ENCODE results near the gene SCFD1. TPM values are rescaled to one million over a fixed set of nuclear protein-coding genes. Genes with fewer than 3 reads are reported as not detected.
"Not testable (repeated sequence)": the region's sequence is repeated elsewhere in the genome, so short reads cannot be mapped to it uniquely, and the experiment has no call there.

Gene SCFD1
- polyA plus RNA-seq, 1 donor from 2014 or later, result 60.5 TPM

DNA sequence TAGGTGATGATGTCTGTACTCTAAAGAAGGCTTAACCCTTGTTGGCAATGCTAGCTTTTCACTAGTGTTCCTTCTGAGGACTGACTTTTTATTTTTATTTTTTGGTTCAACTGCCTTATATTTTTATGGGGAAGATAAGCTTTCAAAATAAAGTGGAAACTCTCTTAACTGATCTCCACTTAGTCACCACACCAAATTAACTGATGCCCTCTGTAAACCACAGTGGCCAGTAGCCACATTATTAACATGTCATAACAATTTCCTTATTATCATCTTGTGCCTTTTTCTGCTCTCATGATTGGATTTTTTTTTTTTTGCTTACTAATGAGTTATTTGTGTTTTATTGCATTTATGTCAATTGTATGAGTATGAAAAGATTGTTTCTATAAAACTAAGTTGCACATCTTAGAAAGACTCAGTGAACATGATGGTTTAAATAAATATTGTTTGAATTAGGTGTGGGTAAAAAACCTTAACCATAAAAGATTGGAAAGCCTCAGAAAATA lies 56.9 kb downstream of the SCFD1 start:
- Mint-ChIP-seq H3K4me1 (peaks cover 0 to 5% (median 0%) of the 10 kb centered on the region in 3 donors), H3K9me3 (no peaks in the 10 kb centered on the region), H3K27ac (peak overlapping the region in 2 of 3 donors; percentile 57 to 94), H3K36me3 (peaks cover 12% of the 10 kb centered on the region), H3K27me3 (no peaks in the 10 kb centered on the region), H3K4me3 (no peak overlapping the region)

DNA sequence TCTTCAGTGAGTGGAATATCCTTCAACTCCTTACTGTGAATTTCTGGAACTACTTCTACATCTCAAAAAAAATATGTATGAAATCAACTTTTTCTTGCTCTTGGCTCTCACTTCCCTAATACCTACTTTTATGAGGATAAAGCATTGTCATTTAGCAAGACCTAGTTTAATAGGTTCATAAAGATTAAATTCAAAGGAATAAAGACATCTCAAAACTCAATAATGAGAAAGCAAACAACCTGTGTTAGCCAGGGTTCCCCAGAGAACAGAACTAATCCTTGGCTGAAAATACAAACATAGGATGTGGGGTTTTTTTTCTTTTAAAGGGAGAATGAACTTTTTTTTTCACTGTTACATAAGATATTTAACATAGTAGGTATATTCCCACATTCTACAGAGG lies 57.9 kb downstream of the SCFD1 start:
- H3K9me3 Mint-ChIP-seq, result no peaks in the 10 kb centered on the region
- H3K36me3 Mint-ChIP-seq, result peaks cover 16% of the 10 kb centered on the region
- no peak overlapping the region for H3K4me3 Mint-ChIP-seq
- H3K27ac Mint-ChIP-seq, result peak overlapping the region in 1 of 3 donors; percentile 57
- H3K4me1 Mint-ChIP-seq, result peaks cover 0 to 5% (median 0%) of the 10 kb centered on the region in 3 donors
- no peaks in the 10 kb centered on the region for H3K27me3 Mint-ChIP-seq

DNA sequence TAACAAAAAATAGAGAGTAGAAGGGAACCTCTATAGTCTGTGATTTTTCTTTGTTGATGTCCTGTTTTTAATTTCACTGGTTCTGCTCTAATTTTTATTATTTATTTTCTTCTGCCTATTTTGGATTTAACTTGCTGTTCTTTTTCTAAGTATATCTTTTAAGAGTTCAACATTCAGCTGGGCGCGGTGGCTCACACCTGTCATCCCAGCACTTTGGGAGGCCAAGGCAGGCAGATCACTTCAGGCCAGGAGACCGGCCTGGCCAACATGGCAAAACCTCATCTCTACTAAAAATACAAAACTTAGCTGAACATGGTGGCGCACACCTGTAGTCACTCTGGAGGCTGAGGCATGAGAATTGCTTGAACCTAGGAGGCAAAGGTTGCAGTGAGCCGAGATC lies 58.7 kb downstream of the SCFD1 start:
- not testable (repeated sequence) for H3K9me3 Mint-ChIP-seq, H3K27ac Mint-ChIP-seq, H3K4me3 Mint-ChIP-seq, H3K27me3 Mint-ChIP-seq, H3K4me1 Mint-ChIP-seq
- H3K36me3 Mint-ChIP-seq, result peaks cover 14% of the 10 kb centered on the region

DNA sequence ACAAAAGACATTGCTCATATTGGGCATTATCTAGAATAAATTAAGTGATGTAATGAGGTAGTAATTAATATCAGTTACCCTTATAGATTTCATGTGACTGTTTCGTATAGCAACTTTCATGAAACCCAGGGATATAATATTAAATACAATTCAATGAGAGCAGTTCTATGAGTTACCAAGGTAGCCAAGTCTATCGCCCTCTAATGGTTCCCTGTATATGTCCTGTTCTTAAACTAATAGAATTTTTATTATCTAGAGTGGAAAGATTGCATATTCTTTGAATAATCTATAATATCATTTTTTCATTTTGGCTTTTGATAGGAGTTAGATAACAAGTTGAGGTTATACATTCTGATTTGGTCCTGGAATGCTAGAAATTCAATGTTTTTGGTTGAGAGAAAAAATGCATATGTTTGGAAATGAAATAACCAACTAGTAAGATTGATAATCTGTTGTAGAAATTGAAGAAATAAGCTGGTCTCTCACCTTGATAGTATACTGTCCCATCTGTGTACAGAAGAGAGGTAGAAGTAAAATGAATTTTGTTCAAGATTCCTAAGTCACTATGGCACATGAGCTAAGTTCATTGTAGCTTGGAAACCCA lies 59.7 kb downstream of the SCFD1 start:
- H3K27me3 Mint-ChIP-seq, result no peaks in the 10 kb centered on the region
- no peak overlapping the region for H3K4me3 Mint-ChIP-seq
- H3K36me3 Mint-ChIP-seq, result peaks cover 14% of the 10 kb centered on the region
- peaks cover 0 to 5% (median 0%) of the 10 kb centered on the region in 3 donors for H3K4me1 Mint-ChIP-seq
- peak overlapping the region in 1 of 3 donors; percentile 23 for H3K27ac Mint-ChIP-seq
- no peaks in the 10 kb centered on the region for H3K9me3 Mint-ChIP-seq

DNA sequence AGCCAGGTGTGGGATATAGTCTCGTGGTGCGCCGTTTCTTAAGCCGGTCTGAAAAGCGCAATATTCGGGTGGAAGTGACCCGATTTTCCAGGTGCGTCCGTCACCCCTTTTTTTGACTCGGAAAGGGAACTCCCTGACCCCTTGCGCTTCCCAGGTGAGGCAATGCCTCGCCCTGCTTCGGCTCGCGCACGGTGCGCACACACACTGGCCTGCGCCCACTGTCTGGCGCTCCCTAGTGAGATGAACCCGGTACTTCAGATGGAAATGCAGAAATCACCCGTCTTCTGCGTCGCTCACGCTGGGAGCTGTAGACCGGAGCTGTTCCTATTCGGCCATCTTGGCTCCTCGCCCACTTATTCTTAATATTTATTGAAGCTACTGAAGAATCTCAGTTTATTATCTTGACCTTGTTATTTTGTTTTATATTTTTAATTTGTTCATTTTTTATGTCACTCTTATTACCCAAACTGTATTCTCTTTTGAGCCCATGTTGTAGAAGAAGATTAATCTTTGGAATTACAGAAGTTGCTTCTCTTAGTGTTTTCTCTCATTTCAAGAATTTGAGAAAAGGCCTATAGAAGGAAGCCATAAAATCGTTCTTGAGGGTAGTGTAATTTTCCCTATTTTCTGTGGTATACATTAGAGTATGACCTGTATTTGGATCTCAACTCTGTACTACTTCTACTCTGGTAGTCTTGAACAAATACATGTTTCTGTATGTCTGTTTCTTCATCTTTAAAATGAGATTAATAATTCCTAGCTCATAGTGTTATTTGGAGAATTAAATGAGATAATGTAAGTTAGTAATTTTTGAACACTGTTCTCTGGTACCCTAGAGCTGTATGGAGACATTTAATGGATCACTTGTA lies 68.6 kb downstream of the SCFD1 start:
- Mint-ChIP-seq H3K27ac (peak overlapping the region; percentile 39 to 97 (median 85)), H3K4me3 (peak overlapping the region in 3 of 4 donors; percentile 69 to 94 (median 88))
- H3K9me3 Mint-ChIP-seq, H3K36me3 Mint-ChIP-seq, H3K4me1 Mint-ChIP-seq, H3K27me3 Mint-ChIP-seq: not testable (repeated sequence)

DNA sequence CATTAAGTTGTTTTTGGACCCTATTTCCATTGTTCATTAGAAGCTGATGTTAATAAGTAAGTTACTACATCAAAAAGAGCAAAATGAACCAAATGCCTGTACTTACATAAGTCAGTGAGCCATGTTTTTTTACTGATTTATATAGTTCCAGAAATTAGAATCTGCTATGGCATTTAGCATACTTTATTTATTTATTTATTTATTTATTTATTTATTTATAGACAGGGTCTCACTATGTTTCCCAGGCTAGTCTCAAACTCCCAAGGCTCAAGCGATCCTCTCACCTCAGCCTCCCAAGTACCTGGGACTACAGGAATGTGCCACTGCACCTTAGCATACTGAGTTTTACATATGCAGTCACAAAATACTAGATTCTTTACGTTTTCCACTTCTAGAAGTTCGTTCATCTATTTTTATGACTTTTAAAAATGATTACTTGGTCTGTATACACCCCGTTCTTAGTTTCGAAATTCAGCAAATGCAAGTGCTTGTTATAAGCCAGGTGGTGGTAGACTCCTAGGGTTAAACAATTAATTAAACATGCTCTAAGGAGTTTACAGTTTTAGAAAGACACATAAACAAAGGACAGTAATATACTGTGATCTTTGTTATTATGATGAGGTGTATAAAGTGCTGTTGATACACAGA lies 69.8 kb downstream of the SCFD1 start:
- Mint-ChIP-seq H3K27me3 (no peaks in the 10 kb centered on the region), H3K4me1 (peaks cover 0 to 4% (median 2%) of the 10 kb centered on the region in 3 donors), H3K4me3 (peak overlapping the region in 1 of 4 donors; percentile 94), H3K27ac (peak overlapping the region in 1 of 3 donors; percentile 97), H3K36me3 (peaks cover 8% of the 10 kb centered on the region), H3K9me3 (no peaks in the 10 kb centered on the region)

DNA sequence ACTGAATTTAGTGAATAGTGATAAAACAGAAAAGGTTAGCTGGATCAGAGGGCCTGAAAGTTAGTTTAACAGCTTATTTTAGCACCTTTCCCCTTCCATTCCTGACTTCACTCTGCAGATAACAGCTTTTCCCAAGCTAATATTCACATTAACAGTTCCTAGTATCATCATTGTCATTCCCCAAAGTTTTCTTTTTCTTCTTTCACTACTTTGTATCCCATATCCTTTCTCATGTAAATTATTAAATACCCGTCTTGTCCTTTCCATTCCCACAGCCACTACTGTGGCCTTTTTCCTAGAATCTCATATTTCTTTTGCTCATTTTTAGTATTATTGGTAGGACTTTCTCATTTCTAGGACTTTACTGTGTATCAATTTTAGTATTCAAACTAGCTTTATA lies 70.5 kb downstream of the SCFD1 start:
- Mint-ChIP-seq H3K4me3 (no peak overlapping the region), H3K4me1 (peaks cover 0 to 4% (median 2%) of the 10 kb centered on the region in 3 donors), H3K27ac (no peak overlapping the region), H3K9me3 (no peaks in the 10 kb centered on the region), H3K27me3 (no peaks in the 10 kb centered on the region), H3K36me3 (peaks cover 10% of the 10 kb centered on the region)

DNA sequence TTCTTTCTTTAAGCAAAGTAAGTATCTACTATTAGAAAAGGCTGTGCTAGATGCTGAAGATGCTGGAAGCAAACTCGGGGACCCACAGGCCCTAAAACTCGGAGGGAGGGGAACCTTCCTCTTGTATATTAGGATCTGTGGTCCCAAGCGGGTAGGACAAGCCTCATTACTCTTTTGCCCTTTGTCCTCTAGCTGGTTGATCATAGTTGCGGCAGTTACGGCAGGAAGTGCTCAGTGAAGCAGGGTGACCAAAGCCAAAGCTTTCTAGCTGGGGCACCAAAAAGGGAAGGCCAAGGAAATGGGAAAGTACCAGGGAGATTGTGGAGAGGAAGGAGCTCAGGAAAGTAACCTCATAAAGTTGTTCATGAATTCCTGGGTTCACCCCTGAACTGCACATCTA lies 76.3 kb downstream of the SCFD1 start:
- H3K36me3 Mint-ChIP-seq, result peaks cover 10% of the 10 kb centered on the region
- no peak overlapping the region for H3K27ac Mint-ChIP-seq

DNA sequence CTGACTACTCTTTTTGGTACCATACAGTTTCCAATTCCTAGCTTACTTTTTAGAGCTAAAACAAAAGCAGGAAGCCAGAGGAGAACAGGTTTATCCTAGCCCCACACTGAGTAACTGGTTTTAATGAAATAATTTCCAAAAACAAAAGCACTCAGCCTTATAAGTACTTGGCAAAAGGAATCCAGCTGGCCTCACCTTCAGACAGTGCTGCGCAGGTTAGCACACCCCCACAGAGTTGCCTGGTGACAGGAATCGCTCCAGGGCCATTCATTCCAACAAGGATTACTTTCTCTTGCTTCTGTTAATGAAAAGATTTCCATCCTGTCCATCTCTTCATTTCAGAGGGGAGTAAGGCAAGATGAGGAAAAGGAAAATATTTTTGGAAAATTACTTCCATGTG lies 84.6 kb downstream of the SCFD1 start:
- H3K27ac Mint-ChIP-seq, result no peak overlapping the region
- no peaks in the 10 kb centered on the region for H3K27me3 Mint-ChIP-seq
- H3K36me3 Mint-ChIP-seq, result peaks cover 11% of the 10 kb centered on the region
- no peaks in the 10 kb centered on the region for H3K9me3 Mint-ChIP-seq
- H3K4me1 Mint-ChIP-seq, result peaks cover 0 to 7% (median 0%) of the 10 kb centered on the region in 3 donors
- H3K4me3 Mint-ChIP-seq, result no peak overlapping the region

More for the DNA sequence above, 76.3 kb downstream of the SCFD1 start:
- H3K9me3 Mint-ChIP-seq, result no peaks in the 10 kb centered on the region
- no peaks in the 10 kb centered on the region for H3K27me3 Mint-ChIP-seq
- peaks cover 0 to 7% (median 0%) of the 10 kb centered on the region in 3 donors for H3K4me1 Mint-ChIP-seq
- no peak overlapping the region for H3K4me3 Mint-ChIP-seq

DNA sequence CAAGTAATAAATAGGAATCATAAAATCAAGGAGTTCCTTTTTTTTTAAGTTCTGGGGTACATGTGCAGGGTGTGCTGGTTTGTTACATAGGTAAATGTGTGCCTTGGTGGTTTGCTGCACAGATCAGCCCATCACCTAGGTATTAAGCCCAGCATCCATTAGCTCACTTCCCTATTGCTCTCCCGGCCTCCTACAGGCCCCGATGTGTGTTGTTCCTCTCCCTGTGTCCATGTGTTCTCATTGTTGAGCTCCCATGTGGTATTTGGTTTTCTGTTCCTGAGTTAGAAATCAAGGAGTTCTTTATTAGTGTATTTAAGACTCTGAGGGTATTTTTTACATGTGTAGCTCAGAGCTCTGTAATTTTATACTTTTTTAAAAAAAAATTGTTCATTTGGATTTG lies 86.0 kb downstream of the SCFD1 start:
- Mint-ChIP-seq H3K36me3 (peaks cover 12% of the 10 kb centered on the region), H3K27ac (no peak overlapping the region), H3K27me3 (no peaks in the 10 kb centered on the region), H3K4me3 (no peak overlapping the region), H3K9me3 (no peaks in the 10 kb centered on the region), H3K4me1 (peaks cover 0 to under 1% (median 0%) of the 10 kb centered on the region in 3 donors)

DNA sequence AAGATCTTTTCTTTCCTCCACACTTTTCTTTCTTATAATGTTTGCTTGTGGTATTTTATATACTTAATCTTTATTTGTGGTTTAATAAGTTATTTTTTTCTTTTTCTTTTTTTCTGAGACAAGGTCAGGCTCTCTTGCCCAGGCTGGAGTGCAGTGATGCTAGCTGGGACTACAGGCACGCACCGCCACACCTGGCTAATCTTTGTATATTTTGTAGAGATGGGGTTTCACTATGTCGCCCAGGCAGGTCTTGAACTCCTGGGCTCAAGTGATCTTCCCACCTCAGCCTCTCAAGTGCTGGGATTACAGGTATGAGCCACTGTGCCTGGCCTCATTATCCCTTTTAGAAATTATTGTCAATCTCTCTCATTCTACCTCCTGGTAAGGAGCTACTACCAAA lies 87.1 kb downstream of the SCFD1 start:
- no peaks in the 10 kb centered on the region for H3K4me1 Mint-ChIP-seq
- peaks cover 12% of the 10 kb centered on the region for H3K36me3 Mint-ChIP-seq
- H3K4me3 Mint-ChIP-seq, result no peak overlapping the region
- H3K9me3 Mint-ChIP-seq, result no peaks in the 10 kb centered on the region
- no peak overlapping the region for H3K27ac Mint-ChIP-seq
- H3K27me3 Mint-ChIP-seq, result no peaks in the 10 kb centered on the region

DNA sequence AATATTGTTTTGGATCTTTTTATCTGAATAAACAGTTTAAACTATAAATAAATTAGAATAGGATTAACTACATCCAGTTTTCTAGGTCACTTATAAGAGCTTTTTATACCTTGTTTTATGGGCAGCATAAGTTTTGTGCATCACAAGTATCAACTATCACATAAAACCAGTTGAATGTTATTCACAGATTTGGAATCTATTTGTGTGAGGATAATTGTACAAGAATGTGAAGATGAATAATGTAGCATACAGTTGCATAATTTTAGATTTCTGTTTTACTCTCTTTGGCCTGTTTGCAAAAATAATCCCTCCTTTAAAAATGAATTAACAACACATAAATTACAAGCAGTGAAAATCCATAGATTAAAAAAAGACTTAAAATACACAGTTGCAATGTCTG lies 88.8 kb downstream of the SCFD1 start:
- H3K9me3 Mint-ChIP-seq, result no peaks in the 10 kb centered on the region
- no peaks in the 10 kb centered on the region for H3K27me3 Mint-ChIP-seq
- H3K4me3 Mint-ChIP-seq, result no peak overlapping the region
- peaks cover 8% of the 10 kb centered on the region for H3K36me3 Mint-ChIP-seq
- H3K27ac Mint-ChIP-seq, result no peak overlapping the region
- H3K4me1 Mint-ChIP-seq, result no peaks in the 10 kb centered on the region

DNA sequence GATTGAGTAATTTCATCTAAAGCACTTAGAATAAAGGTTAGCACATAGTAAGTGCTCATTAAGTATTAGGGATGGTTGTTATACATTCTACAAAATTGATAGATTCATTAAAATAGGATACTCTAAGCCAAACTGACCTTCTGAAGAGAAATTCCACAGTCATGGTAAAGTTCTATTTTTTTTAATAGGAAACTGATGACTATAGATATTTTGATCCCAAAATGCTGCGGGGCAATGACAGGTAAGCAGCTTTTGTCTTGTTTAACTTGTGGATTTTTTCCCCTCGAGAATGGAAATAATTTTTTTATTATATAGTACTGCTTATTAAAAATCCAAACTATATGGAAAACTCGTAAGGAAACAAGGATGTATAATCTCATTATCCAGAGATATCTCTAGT lies 97.0 kb downstream of the SCFD1 start:
- Mint-ChIP-seq H3K36me3 (peaks cover 17% of the 10 kb centered on the region), H3K4me1 (no peaks in the 10 kb centered on the region), H3K27ac (no peak overlapping the region), H3K9me3 (peaks cover 0 to 3% (median 0%) of the 10 kb centered on the region in 3 donors), H3K27me3 (no peaks in the 10 kb centered on the region), H3K4me3 (no peak overlapping the region)

DNA sequence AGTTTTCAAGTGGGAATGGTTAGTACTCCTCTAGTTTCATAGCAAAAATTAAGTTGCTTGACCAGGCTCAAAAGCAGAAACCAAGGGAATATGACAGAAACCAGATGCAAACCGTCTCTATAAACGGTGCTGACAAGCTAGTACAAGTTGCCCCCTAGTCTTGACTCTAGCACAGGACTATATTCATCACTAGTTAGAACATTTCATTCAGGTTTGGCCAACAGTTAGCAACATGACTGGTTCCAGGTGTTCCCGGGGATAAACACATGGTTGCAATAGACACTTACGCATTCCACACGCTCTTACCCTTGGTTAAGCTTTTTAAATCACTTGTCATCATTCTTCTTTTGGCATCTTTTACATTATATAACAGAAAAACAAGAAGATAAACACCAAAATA lies 103.6 kb downstream of the SCFD1 start:
- no peak overlapping the region for H3K4me3 Mint-ChIP-seq
- no peaks in the 10 kb centered on the region for H3K27me3 Mint-ChIP-seq
- H3K36me3 Mint-ChIP-seq, result peaks cover 53% of the 10 kb centered on the region
- peak overlapping the region in 2 of 3 donors; percentile 37 to 48 for H3K27ac Mint-ChIP-seq
- peaks cover 12 to 14% (median 14%) of the 10 kb centered on the region in 3 donors for H3K4me1 Mint-ChIP-seq
- peaks cover 0 to 7% (median 0%) of the 10 kb centered on the region in 3 donors for H3K9me3 Mint-ChIP-seq

DNA sequence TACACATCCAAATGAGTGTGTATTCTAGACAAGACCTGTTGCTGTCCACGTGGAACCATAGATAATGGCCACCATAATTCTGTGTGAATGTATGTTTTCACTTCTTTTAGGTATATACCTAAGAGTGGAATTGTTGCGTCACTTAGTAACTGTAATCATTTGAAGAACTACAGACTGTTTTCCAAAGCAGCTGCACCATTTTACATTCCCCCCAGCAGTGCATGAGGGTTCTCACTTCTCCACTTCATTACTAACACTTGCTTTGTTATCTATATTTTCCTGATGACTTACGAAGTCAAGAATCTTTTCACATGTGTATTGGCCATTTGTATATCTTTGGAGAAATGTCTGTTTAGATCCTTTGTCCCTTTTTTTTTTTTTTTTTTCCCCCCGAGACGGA lies 106.4 kb downstream of the SCFD1 start:
- H3K9me3 Mint-ChIP-seq, result peaks cover 0 to 6% (median 0%) of the 10 kb centered on the region in 3 donors
- no peak overlapping the region for H3K4me3 Mint-ChIP-seq
- H3K27me3 Mint-ChIP-seq, result no peaks in the 10 kb centered on the region
- H3K4me1 Mint-ChIP-seq, result peaks cover 12 to 14% (median 14%) of the 10 kb centered on the region in 3 donors
- H3K36me3 Mint-ChIP-seq, result peaks cover 44% of the 10 kb centered on the region
- H3K27ac Mint-ChIP-seq, result no peak overlapping the region
